GM23338 (cell line): ENCODE data around the gene C2CD5. TPM values are rescaled to one million over a fixed set of nuclear protein-coding genes. Genes with fewer than 3 reads are reported as not detected.

ENCODE experiments used
- ATAC-seq: fragments of 200-7000 bp; cut with Tn5 transposase; 3 replicates; pipeline ENCODE4 v1.9.1; 2020
- DNase-seq: peaks from one replicate; pipeline ENCODE4 v3.0.0-alpha.2; 2015; ENCODE audit warnings: low spot score
- H2AFZ ChIP-seq: fragments of 200-600 bp; sonication (generic); 2 replicates; pipeline ENCODE4 v1.8.0; 2016; ENCODE audit warnings: antibody characterized with exemption, mild to moderate bottlenecking, moderate library complexity
- H3F3A ChIP-seq: fragments of 200-600 bp; sonication (generic); replicated peaks from 2 replicates; pipeline ENCODE4 v1.8.0; 2017; ENCODE audit warnings: antibody characterized with exemption, mixed run types, low read depth
- H3K27ac ChIP-seq: fragments of 200-600 bp; sonication (generic); 2 replicates; pipeline ENCODE4 v1.6.1; 2016; ENCODE audit warnings: low read depth
- H3K27me3 ChIP-seq: fragments of 200-600 bp; sonication (generic); 2 replicates; pipeline ENCODE4 v1.8.0; 2016; ENCODE audit warnings: mild to moderate bottlenecking, mixed run types, moderate library complexity; ENCODE audit not compliant: insufficient read depth
- H3K36me3 ChIP-seq: fragments of 200-600 bp; sonication (generic); 2 replicates; pipeline ENCODE4 v1.8.0; 2016; ENCODE audit warnings: mild to moderate bottlenecking; ENCODE audit not compliant: insufficient read depth
- H3K4me1 ChIP-seq: fragments of 200-600 bp; sonication (generic); 2 replicates; pipeline ENCODE4 v1.8.0; 2016; ENCODE audit warnings: mild to moderate bottlenecking, moderate library complexity; ENCODE audit not compliant: insufficient read depth
- H3K4me2 ChIP-seq: fragments of 200-600 bp; sonication (generic); 2 replicates; pipeline ENCODE4 v1.7.1; 2017; ENCODE audit warnings: mixed run types
- H3K4me3 ChIP-seq: fragments of 200-600 bp; sonication (generic); 2 replicates; pipeline ENCODE4 v1.6.1; 2016; ENCODE audit warnings: mixed run types
- H3K79me2 ChIP-seq: fragments of 200-600 bp; sonication (generic); replicated peaks from 2 replicates; pipeline ENCODE4 v1.8.0; 2017; ENCODE audit warnings: mild to moderate bottlenecking; ENCODE audit not compliant: insufficient read depth
- H3K9me2 ChIP-seq: fragments of 200-600 bp; sonication (generic); 2 replicates; pipeline ENCODE4 v1.8.0; 2017; ENCODE audit not compliant: insufficient read depth
- H4K20me1 ChIP-seq: fragments of 200-600 bp; sonication (generic); replicated peaks from 2 replicates; pipeline ENCODE4 v1.8.0; 2017; ENCODE audit warnings: mild to moderate bottlenecking; ENCODE audit not compliant: insufficient read depth
- H3K27ac Mint-ChIP-seq: 2 replicates; pipeline ENCODE4 v1.8.0; 2020; ENCODE audit warnings: inconsistent platforms, mild to moderate bottlenecking, moderate library complexity, mixed read lengths
- H3K27me3 Mint-ChIP-seq: 3 replicates; pipeline ENCODE4 v1.8.0; 2022; ENCODE audit warnings: low read depth, mild to moderate bottlenecking, moderate library complexity, mixed read lengths, inconsistent platforms; ENCODE audit not compliant: insufficient read depth, poor library complexity
- H3K36me3 Mint-ChIP-seq: 3 replicates; pipeline ENCODE4 v1.8.0; 2021; ENCODE audit warnings: low read depth, mild to moderate bottlenecking, inconsistent platforms, moderate library complexity, mixed read lengths
- H3K4me1 Mint-ChIP-seq: 3 replicates; pipeline ENCODE4 v1.8.0; 2020; ENCODE audit warnings: mild to moderate bottlenecking, inconsistent platforms, mixed read lengths
- H3K4me3 Mint-ChIP-seq: 3 replicates; pipeline ENCODE4 v1.8.0; 2021; ENCODE audit warnings: moderate library complexity, mild to moderate bottlenecking, inconsistent platforms, mixed read lengths
- H3K9me3 Mint-ChIP-seq: 3 replicates; pipeline ENCODE4 v1.8.0; 2020; ENCODE audit warnings: moderate library complexity, mild to moderate bottlenecking, inconsistent platforms, mixed read lengths
- EZH2 ChIP-seq: fragments of 200-600 bp; sonication (generic); IDR thresholded peaks from one replicate; pipeline ENCODE4 v1.8.0; 2017; ENCODE audit warnings: antibody characterized with exemption, mild to moderate bottlenecking, low read depth; ENCODE audit not compliant: unreplicated experiment
- EZH2phosphoT487 ChIP-seq: fragments of 200-600 bp; sonication (generic); IDR thresholded peaks from one replicate; pipeline ENCODE4 v1.8.1; 2018; ENCODE audit warnings: antibody characterized with exemption; ENCODE audit not compliant: unreplicated experiment
- JUNB ChIP-seq: IDR thresholded peaks from one replicate; pipeline ENCODE4 v1.6.1; 2016; ENCODE audit warnings: antibody characterized with exemption; ENCODE audit not compliant: unreplicated experiment
- NANOG ChIP-seq: IDR thresholded peaks from 2 replicates; pipeline ENCODE4 v1.6.1; 2016; ENCODE audit warnings: antibody characterized with exemption, borderline replicate concordance
- POLR2AphosphoS5 ChIP-seq: IDR thresholded peaks from 2 replicates; pipeline ENCODE4 v1.6.1; 2016; ENCODE audit warnings: antibody characterized with exemption, low read depth
- STAT1 ChIP-seq: IDR thresholded peaks from one replicate; pipeline ENCODE4 v1.6.1; 2016; ENCODE audit warnings: antibody characterized with exemption; ENCODE audit not compliant: unreplicated experiment
- ZNF114 ChIP-seq: fragments of 250-450 bp; sonication (Bioruptor Pico); IDR thresholded peaks from 2 replicates; pipeline ENCODE4 v1.5.0; 2020; ENCODE audit warnings: mild to moderate bottlenecking, moderate library complexity
- ZNF331 ChIP-seq: fragments of 250-450 bp; sonication (Bioruptor Pico); IDR thresholded peaks from 2 replicates; pipeline ENCODE4 v1.5.0; 2020; ENCODE audit warnings: low read depth, mild to moderate bottlenecking, moderate library complexity
- polyA plus RNA-seq: library from polyadenylated mRNA; unstranded; fragments of >200 nt; fragmentation: Nextera tagmentation; extraction: Ambion mirVana; gene quantifications from 2 replicates; pipeline ENCODE4 v1.2.1, GENCODE V29; 2016
- total RNA-seq: library from RNA; depleted of rRNA; stranded (reverse); fragments of >200 nt; shearing (Covaris generic); gene quantifications from 2 replicates; pipeline ENCODE4 v1.2.3, GENCODE V29; 2014
- TF ChIP-seq, protein P1 (sequence below): IDR thresholded peaks from 2 replicates; pipeline ENCODE4 v1.6.1; 2016; ENCODE audit warnings: antibody characterized with exemption
- TF ChIP-seq, protein P2 (sequence below): fragments of 250-450 bp; sonication (Bioruptor Pico); IDR thresholded peaks from 2 replicates; pipeline ENCODE4 v1.5.0; 2020; ENCODE audit warnings: mild to moderate bottlenecking, moderate library complexity
- TF ChIP-seq, protein P3 (sequence below), 2 experiments: fragments of 200-600 bp in 1 of 2; sonication (generic) in 1 of 2; conservative IDR thresholded peaks; 2 replicates each; pipeline versions ENCODE4 v1.5.1 to v1.6.1; 2016 to 2017; ENCODE audit warnings: antibody characterized with exemption in 2 of 2, low read depth in 2 of 2, mild to moderate bottlenecking in 2 of 2, moderate library complexity in 1 of 2

Gene C2CD5
- total and polyA plus RNA-seq, 2 experiments from 2014 or later, result 22.0 to 68.6 TPM

DNA sequence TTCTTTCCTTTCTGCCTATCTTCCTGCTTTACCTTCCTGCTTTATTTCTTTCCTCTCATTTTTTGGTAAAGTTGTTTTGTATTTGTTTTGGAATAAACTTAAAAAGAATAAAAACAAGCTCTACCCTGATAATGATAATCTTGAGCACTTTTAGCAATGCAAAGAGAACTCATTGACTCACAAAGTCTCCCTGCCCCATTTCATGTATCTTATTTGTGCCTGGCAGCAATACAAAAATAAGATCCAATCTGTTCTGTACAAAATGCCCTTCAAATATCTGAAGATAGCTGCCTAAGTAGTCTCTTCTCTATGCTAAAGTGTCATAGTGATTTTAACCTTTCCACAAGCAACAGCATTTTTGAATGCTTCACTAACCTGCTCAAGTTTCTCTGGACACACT, 49.5 kb upstream of the C2CD5 start:
- no peaks in the 10 kb centered on the region for H3K36me3 Mint-ChIP-seq
- TF ChIP-seq, protein P1, sequence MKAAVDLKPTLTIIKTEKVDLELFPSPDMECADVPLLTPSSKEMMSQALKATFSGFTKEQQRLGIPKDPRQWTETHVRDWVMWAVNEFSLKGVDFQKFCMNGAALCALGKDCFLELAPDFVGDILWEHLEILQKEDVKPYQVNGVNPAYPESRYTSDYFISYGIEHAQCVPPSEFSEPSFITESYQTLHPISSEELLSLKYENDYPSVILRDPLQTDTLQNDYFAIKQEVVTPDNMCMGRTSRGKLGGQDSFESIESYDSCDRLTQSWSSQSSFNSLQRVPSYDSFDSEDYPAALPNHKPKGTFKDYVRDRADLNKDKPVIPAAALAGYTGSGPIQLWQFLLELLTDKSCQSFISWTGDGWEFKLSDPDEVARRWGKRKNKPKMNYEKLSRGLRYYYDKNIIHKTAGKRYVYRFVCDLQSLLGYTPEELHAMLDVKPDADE, result no peak
- TF ChIP-seq NANOG, result no peak
- TF ChIP-seq EZH2, result no peak
- no peak for TF ChIP-seq POLR2AphosphoS5
- no peak for TF ChIP-seq STAT1
- no peak for TF ChIP-seq ZNF114 (CRISPR knock-in tag)
- Histone ChIP-seq H4K20me1 (no peaks in the 10 kb centered on the region), H3K9me2 (no peaks in the 10 kb centered on the region), H3K27me3 (no peaks in the 10 kb centered on the region), H3F3A (no peaks in the 10 kb centered on the region), H3K27ac (no peak overlapping the region), H3K79me2 (no peaks in the 10 kb centered on the region), H3K4me3 (no peak overlapping the region), H2AFZ (peak overlapping the region; percentile 56), H3K4me2 (no peak overlapping the region), H3K36me3 (no peaks in the 10 kb centered on the region), H3K4me1 (0 out of 2 replicates have a peak, but pooled peaks cover 4% of the 10 kb centered on the region)
- H3K27ac Mint-ChIP-seq, result no peak overlapping the region
- ATAC-seq, result no peak
- H3K9me3 Mint-ChIP-seq, result no peaks in the 10 kb centered on the region
- no peak for DNase-seq
- no peaks in the 10 kb centered on the region for H3K27me3 Mint-ChIP-seq
- peaks cover 14% of the 10 kb centered on the region for H3K4me1 Mint-ChIP-seq
- no peak overlapping the region for H3K4me3 Mint-ChIP-seq

DNA sequence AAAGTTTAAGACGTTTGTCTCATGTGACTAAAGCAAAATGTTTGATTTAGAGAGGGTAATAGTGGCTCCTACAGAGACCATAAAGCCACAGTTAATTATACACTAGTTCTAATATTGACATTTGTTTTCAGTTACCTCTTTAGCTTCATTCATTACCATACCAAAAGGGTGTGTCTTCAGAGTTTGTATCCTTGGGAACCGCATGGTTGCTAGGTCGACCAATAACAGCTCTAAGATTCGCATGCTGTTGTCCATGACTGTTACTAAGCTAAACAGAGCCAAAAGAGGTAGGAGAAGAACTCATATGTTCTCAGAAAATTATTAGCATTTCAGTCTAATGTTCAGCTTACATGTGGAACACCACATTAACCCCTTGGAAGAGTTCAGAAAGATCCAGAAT, 44.5 kb upstream of the C2CD5 start:
- Histone ChIP-seq H3K4me2 (no peak overlapping the region), H3K4me1 (0 out of 2 replicates have a peak, but pooled peaks cover 2% of the 10 kb centered on the region), H3F3A (no peaks in the 10 kb centered on the region), H3K79me2 (no peaks in the 10 kb centered on the region), H4K20me1 (no peaks in the 10 kb centered on the region), H3K27ac (no peak overlapping the region), H2AFZ (no peak overlapping the region), H3K36me3 (no peaks in the 10 kb centered on the region), H3K9me2 (no peaks in the 10 kb centered on the region), H3K27me3 (no peaks in the 10 kb centered on the region), H3K4me3 (no peak overlapping the region)
- DNase-seq (no peak), ATAC-seq (no peak; the same call in 1 of the 3 replicates)
- TF ChIP-seq POLR2AphosphoS5 (no peak), ZNF114 (CRISPR knock-in tag) (no peak), EZH2 (no peak), ZNF331 (no peak), JUNB (no peak), NANOG (no peak), STAT1 (no peak), EZH2phosphoT487 (no peak)
- TF ChIP-seq, protein P1, result no peak
- TF ChIP-seq, protein P2, sequence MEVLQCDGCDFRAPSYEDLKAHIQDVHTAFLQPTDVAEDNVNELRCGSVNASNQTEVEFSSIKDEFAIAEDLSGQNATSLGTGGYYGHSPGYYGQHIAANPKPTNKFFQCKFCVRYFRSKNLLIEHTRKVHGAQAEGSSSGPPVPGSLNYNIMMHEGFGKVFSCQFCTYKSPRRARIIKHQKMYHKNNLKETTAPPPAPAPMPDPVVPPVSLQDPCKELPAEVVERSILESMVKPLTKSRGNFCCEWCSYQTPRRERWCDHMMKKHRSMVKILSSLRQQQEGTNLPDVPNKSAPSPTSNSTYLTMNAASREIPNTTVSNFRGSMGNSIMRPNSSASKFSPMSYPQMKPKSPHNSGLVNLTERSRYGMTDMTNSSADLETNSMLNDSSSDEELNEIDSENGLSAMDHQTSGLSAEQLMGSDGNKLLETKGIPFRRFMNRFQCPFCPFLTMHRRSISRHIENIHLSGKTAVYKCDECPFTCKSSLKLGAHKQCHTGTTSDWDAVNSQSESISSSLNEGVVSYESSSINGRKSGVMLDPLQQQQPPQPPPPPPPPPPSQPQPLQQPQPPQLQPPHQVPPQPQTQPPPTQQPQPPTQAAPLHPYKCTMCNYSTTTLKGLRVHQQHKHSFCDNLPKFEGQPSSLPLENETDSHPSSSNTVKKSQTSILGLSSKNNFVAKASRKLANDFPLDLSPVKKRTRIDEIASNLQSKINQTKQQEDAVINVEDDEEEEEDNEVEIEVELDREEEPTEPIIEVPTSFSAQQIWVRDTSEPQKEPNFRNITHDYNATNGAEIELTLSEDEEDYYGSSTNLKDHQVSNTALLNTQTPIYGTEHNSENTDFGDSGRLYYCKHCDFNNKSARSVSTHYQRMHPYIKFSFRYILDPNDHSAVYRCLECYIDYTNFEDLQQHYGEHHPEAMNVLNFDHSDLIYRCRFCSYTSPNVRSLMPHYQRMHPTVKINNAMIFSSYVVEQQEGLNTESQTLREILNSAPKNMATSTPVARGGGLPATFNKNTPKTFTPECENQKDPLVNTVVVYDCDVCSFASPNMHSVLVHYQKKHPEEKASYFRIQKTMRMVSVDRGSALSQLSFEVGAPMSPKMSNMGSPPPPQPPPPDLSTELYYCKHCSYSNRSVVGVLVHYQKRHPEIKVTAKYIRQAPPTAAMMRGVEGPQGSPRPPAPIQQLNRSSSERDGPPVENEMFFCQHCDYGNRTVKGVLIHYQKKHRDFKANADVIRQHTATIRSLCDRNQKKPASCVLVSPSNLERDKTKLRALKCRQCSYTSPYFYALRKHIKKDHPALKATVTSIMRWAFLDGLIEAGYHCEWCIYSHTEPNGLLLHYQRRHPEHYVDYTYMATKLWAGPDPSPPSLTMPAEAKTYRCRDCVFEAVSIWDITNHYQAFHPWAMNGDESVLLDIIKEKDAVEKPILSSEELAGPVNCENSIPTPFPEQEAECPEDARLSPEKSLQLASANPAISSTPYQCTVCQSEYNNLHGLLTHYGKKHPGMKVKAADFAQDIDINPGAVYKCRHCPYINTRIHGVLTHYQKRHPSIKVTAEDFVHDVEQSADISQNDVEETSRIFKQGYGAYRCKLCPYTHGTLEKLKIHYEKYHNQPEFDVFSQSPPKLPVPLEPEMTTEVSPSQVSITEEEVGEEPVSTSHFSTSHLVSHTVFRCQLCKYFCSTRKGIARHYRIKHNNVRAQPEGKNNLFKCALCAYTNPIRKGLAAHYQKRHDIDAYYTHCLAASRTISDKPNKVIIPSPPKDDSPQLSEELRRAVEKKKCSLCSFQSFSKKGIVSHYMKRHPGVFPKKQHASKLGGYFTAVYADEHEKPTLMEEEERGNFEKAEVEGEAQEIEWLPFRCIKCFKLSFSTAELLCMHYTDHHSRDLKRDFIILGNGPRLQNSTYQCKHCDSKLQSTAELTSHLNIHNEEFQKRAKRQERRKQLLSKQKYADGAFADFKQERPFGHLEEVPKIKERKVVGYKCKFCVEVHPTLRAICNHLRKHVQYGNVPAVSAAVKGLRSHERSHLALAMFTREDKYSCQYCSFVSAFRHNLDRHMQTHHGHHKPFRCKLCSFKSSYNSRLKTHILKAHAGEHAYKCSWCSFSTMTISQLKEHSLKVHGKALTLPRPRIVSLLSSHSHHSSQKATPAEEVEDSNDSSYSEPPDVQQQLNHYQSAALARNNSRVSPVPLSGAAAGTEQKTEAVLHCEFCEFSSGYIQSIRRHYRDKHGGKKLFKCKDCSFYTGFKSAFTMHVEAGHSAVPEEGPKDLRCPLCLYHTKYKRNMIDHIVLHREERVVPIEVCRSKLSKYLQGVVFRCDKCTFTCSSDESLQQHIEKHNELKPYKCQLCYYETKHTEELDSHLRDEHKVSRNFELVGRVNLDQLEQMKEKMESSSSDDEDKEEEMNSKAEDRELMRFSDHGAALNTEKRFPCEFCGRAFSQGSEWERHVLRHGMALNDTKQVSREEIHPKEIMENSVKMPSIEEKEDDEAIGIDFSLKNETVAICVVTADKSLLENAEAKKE (CRISPR knock-in tag), result no peak
- TF ChIP-seq, protein P3, sequence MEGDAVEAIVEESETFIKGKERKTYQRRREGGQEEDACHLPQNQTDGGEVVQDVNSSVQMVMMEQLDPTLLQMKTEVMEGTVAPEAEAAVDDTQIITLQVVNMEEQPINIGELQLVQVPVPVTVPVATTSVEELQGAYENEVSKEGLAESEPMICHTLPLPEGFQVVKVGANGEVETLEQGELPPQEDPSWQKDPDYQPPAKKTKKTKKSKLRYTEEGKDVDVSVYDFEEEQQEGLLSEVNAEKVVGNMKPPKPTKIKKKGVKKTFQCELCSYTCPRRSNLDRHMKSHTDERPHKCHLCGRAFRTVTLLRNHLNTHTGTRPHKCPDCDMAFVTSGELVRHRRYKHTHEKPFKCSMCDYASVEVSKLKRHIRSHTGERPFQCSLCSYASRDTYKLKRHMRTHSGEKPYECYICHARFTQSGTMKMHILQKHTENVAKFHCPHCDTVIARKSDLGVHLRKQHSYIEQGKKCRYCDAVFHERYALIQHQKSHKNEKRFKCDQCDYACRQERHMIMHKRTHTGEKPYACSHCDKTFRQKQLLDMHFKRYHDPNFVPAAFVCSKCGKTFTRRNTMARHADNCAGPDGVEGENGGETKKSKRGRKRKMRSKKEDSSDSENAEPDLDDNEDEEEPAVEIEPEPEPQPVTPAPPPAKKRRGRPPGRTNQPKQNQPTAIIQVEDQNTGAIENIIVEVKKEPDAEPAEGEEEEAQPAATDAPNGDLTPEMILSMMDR (conservative IDR thresholded peaks at IDR 0.05; ENCODE audit: low read depth in 2 of 2), result no peak
- Mint-ChIP-seq H3K27me3 (no peaks in the 10 kb centered on the region), H3K4me1 (peaks cover 11% of the 10 kb centered on the region), H3K9me3 (no peaks in the 10 kb centered on the region), H3K27ac (no peak overlapping the region), H3K36me3 (no peaks in the 10 kb centered on the region), H3K4me3 (no peak overlapping the region)
